Prostate gland (tissue), 2 donors: ENCODE data around the gene ERVW-1.

Source experiments
- POLR2A ChIP-seq: fragments of 450-650 bp; IDR thresholded peaks from one replicate; pipeline ENCODE4 v1.6.1; 2016; ENCODE audit warnings: antibody characterized with exemption, mild to moderate bottlenecking
- TF ChIP-seq, protein P1 (sequence below), 4 experiments: fragments of 200-600 bp in 2 of 4; fragments of 450-650 bp in 2 of 4; sonication (generic) in 2 of 4; IDR thresholded peaks; 1 replicate in 3 of 4; 2 replicates in 1 of 4; pipeline ENCODE4 v1.5.1; 2016 to 2019; ENCODE audit warnings: antibody characterized with exemption in 4 of 4, mild to moderate bottlenecking in 2 of 4, moderate library complexity in 2 of 4

DNA sequence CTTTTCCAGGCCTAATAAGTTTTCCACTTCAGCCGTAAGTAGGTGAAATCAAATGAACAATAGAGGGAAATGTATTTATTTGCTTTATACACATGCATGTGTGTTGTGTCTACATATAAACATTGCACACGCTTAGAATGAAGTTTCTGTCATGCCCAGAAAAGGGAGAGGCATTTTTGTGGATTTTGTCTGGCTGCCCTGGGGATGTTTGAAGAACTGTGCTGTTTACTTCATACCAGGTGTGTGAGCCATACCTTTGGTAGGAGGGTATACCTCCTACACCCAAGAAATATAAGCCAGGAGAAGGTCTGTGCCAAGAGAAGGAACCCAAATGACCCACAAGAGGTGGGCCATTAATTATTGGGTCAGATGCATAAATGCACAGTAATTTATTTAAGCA is 17.6 kb downstream of the ERVW-1 start:
- no peak for TF ChIP-seq POLR2A
- TF ChIP-seq, protein P1, sequence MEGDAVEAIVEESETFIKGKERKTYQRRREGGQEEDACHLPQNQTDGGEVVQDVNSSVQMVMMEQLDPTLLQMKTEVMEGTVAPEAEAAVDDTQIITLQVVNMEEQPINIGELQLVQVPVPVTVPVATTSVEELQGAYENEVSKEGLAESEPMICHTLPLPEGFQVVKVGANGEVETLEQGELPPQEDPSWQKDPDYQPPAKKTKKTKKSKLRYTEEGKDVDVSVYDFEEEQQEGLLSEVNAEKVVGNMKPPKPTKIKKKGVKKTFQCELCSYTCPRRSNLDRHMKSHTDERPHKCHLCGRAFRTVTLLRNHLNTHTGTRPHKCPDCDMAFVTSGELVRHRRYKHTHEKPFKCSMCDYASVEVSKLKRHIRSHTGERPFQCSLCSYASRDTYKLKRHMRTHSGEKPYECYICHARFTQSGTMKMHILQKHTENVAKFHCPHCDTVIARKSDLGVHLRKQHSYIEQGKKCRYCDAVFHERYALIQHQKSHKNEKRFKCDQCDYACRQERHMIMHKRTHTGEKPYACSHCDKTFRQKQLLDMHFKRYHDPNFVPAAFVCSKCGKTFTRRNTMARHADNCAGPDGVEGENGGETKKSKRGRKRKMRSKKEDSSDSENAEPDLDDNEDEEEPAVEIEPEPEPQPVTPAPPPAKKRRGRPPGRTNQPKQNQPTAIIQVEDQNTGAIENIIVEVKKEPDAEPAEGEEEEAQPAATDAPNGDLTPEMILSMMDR (IDR thresholded peaks at IDR 0.05): no peak
